ENCODE measurements around the gene CDC25C.

GRCh38 chr5:138276402-138277054 is 55.1 kb downstream of the CDC25C start:
- TF ChIP-seq, protein P1, sequence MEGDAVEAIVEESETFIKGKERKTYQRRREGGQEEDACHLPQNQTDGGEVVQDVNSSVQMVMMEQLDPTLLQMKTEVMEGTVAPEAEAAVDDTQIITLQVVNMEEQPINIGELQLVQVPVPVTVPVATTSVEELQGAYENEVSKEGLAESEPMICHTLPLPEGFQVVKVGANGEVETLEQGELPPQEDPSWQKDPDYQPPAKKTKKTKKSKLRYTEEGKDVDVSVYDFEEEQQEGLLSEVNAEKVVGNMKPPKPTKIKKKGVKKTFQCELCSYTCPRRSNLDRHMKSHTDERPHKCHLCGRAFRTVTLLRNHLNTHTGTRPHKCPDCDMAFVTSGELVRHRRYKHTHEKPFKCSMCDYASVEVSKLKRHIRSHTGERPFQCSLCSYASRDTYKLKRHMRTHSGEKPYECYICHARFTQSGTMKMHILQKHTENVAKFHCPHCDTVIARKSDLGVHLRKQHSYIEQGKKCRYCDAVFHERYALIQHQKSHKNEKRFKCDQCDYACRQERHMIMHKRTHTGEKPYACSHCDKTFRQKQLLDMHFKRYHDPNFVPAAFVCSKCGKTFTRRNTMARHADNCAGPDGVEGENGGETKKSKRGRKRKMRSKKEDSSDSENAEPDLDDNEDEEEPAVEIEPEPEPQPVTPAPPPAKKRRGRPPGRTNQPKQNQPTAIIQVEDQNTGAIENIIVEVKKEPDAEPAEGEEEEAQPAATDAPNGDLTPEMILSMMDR (IDR thresholded peaks at IDR 0.05; ENCODE audit: low read depth, low read length) = no peak
- no peak for TF ChIP-seq EZH2phosphoT487 (IDR thresholded peaks at IDR 0.05; ENCODE audit: low read depth)

All from OCI-LY3 (cell line).